Loucy (cell line): Measurements from ENCODE around the gene PIM3.

ENCODE experiments used
- H2AFZ ChIP-seq: fragments of 200-600 bp; sonication (generic); 2 replicates; pipeline ENCODE4 v1.6.0; 2016; ENCODE audit warnings: antibody characterized with exemption, mild to moderate bottlenecking, low read length, moderate library complexity
- H3F3A ChIP-seq: fragments of 200-600 bp; 2 replicates; pipeline ENCODE4 v1.6.0; 2016; ENCODE audit warnings: antibody characterized with exemption, low read depth, mild to moderate bottlenecking
- H3K27me3 ChIP-seq: fragments of 200-600 bp; sonication (generic); 2 replicates; pipeline ENCODE4 v1.6.1; 2014; ENCODE audit warnings: low read length, mild to moderate bottlenecking; ENCODE audit not compliant: insufficient read depth, poor library complexity, severe bottlenecking
- H3K36me3 ChIP-seq: fragments of 200-600 bp; sonication (generic); 2 replicates; pipeline ENCODE4 v1.6.1; 2016; ENCODE audit warnings: low read length; ENCODE audit not compliant: insufficient read depth
- H3K4me1 ChIP-seq: fragments of 200-600 bp; sonication (generic); 2 replicates; pipeline ENCODE4 v1.5.1; 2014; ENCODE audit warnings: low read length, mild to moderate bottlenecking; ENCODE audit not compliant: insufficient read depth, poor library complexity, severe bottlenecking
- H3K4me2 ChIP-seq: fragments of 200-600 bp; sonication (generic); 2 replicates; pipeline ENCODE4 v1.6.0; 2014; ENCODE audit warnings: antibody characterized with exemption, low read length, low read depth, mild to moderate bottlenecking; ENCODE audit not compliant: poor library complexity, severe bottlenecking
- H3K4me3 ChIP-seq: fragments of 200-600 bp; sonication (generic); 2 replicates; pipeline ENCODE4 v1.5.1; 2014; ENCODE audit warnings: low read length, mild to moderate bottlenecking, mixed read lengths; ENCODE audit not compliant: poor library complexity, severe bottlenecking
- H3K79me2 ChIP-seq: fragments of 200-600 bp; sonication (generic); 2 replicates; pipeline ENCODE4 v1.6.1; 2014; ENCODE audit warnings: low read length; ENCODE audit not compliant: insufficient read depth
- H3K9ac ChIP-seq: fragments of 200-600 bp; sonication (generic); 2 replicates; pipeline ENCODE4 v1.6.0; 2014; ENCODE audit warnings: mild to moderate bottlenecking, low read depth, low read length, moderate library complexity; ENCODE audit not compliant: poor library complexity, severe bottlenecking
- H3K9me2 ChIP-seq: fragments of 200-600 bp; sonication (generic); replicated peaks from 2 replicates; pipeline ENCODE4 v1.6.1; 2016; ENCODE audit warnings: low read depth, low read length, mixed read lengths
- H3K9me3 ChIP-seq: fragments of 200-600 bp; sonication (generic); 2 replicates; pipeline ENCODE4 v1.6.1; 2014; ENCODE audit warnings: mild to moderate bottlenecking, antibody characterized with exemption, low read length, low read depth; ENCODE audit not compliant: insufficient read depth
- H4K20me1 ChIP-seq: fragments of 200-600 bp; sonication (generic); 2 replicates; pipeline ENCODE4 v1.6.0; 2014; ENCODE audit warnings: antibody characterized with exemption, low read length, mild to moderate bottlenecking; ENCODE audit not compliant: insufficient read depth, poor library complexity, severe bottlenecking
- EZH2phosphoT487 ChIP-seq: fragments of 200-600 bp; IDR thresholded peaks from 2 replicates; pipeline ENCODE4 v1.6.1; 2018; ENCODE audit warnings: antibody characterized with exemption, mild to moderate bottlenecking, moderate library complexity, borderline replicate concordance
- TF ChIP-seq, protein P1 (sequence below): fragments of 200-600 bp; sonication (generic); conservative IDR thresholded peaks from 2 replicates; pipeline ENCODE4 v1.5.1; 2014; ENCODE audit warnings: mild to moderate bottlenecking, antibody characterized with exemption, low read length

PIM3 gene

DNA sequence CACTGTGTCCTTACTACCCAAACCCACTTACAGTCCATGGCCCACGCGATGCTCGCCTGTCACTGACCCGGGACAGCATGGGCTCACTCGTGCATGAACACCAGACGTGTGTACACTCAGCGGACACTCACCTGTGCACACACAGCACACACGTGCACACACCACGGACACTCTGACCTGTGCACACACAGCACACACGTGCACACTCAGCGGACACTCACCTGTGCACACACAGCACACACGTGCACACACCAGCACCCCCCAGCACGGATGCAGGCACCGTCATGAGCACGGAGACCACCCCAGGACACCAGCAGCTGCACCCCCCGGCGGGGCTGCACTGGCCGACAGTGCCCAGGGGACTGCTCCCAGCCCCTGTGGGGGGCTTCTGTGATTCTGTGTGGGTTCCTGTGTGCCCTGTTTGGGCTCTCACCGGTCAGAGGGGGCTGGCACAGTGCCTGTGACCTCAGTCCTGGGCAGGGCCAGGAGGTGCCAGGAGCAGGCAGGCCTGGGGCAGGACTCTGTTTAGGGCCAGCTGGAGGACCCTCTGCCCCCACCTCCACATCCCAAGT, 21.9 kb upstream of the PIM3 start:
- no peak overlapping the region for H3K4me2 ChIP-seq
- no peaks in the 10 kb centered on the region for H4K20me1 ChIP-seq
- TF ChIP-seq, protein P1, sequence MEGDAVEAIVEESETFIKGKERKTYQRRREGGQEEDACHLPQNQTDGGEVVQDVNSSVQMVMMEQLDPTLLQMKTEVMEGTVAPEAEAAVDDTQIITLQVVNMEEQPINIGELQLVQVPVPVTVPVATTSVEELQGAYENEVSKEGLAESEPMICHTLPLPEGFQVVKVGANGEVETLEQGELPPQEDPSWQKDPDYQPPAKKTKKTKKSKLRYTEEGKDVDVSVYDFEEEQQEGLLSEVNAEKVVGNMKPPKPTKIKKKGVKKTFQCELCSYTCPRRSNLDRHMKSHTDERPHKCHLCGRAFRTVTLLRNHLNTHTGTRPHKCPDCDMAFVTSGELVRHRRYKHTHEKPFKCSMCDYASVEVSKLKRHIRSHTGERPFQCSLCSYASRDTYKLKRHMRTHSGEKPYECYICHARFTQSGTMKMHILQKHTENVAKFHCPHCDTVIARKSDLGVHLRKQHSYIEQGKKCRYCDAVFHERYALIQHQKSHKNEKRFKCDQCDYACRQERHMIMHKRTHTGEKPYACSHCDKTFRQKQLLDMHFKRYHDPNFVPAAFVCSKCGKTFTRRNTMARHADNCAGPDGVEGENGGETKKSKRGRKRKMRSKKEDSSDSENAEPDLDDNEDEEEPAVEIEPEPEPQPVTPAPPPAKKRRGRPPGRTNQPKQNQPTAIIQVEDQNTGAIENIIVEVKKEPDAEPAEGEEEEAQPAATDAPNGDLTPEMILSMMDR = no peak
- TF ChIP-seq EZH2phosphoT487 = no peak
- no peaks in the 10 kb centered on the region for H3K9me3 ChIP-seq
- no peak overlapping the region for H3K4me3 ChIP-seq
- no peak overlapping the region for H2AFZ ChIP-seq
- H3K36me3 ChIP-seq = no peaks in the 10 kb centered on the region
- no peaks in the 10 kb centered on the region for H3K27me3 ChIP-seq
- peaks cover 29% of the 10 kb centered on the region for H3K4me1 ChIP-seq
- peaks cover 2% of the 10 kb centered on the region; the same call in 1 of the 2 replicates for H3F3A ChIP-seq
- H3K79me2 ChIP-seq = no peaks in the 10 kb centered on the region
- no peaks in the 10 kb centered on the region for H3K9me2 ChIP-seq
- H3K9ac ChIP-seq = no peak overlapping the region

DNA sequence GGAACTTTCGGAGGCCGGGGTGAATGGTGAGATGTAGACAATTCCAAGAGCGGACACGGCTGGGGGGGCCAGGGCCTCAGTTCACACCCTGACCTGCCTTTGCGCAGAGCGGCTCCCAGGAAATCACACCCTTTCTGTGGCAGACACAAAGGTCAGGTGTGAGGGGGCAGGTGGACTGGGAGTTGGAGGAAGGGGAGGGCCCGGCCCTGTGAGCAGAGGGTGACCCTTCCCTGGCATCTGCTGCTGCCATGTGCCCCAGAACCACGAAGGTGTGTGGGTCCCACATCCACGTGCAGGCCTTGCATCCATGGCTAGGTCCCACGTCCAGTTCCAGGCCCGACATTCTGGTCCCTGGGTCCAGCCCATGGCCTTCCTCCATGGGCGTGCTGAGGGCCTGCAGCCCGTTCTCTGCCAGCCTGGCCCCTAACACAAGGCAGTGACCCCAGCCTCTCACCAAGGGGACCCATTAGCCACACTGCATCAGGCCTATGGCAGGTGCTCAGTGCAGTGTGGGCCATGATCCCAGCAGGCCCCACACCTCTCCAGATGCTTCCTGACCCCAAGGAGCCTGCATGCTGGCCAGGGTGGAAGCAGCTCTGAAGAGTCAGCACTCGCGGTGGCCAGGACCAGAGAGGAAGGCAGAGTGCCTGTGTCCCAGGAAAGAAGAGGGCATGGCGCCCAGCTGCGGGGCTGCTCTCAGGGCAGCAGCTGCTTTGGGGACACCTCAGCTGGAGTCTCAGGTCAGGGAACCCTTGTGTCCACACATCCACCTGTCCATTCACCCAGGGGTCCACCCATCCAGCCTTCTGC, 18.9 kb upstream of the PIM3 start:
- no peak overlapping the region for H3K4me3 ChIP-seq
- H3K9me3 ChIP-seq = no peaks in the 10 kb centered on the region
- H3K79me2 ChIP-seq = no peaks in the 10 kb centered on the region
- H3K27me3 ChIP-seq = no peaks in the 10 kb centered on the region
- TF ChIP-seq EZH2phosphoT487 = no peak
- TF ChIP-seq, protein P1 = no peak
- H4K20me1 ChIP-seq = no peaks in the 10 kb centered on the region
- no peak overlapping the region for H3K4me2 ChIP-seq
- H3K4me1 ChIP-seq = peaks cover 17% of the 10 kb centered on the region
- H3F3A ChIP-seq = 0 out of 2 replicates have a peak, but pooled peaks cover 5% of the 10 kb centered on the region
- no peak overlapping the region for H3K9ac ChIP-seq
- H2AFZ ChIP-seq = no peak overlapping the region
- no peaks in the 10 kb centered on the region for H3K36me3 ChIP-seq
- H3K9me2 ChIP-seq = no peaks in the 10 kb centered on the region

DNA sequence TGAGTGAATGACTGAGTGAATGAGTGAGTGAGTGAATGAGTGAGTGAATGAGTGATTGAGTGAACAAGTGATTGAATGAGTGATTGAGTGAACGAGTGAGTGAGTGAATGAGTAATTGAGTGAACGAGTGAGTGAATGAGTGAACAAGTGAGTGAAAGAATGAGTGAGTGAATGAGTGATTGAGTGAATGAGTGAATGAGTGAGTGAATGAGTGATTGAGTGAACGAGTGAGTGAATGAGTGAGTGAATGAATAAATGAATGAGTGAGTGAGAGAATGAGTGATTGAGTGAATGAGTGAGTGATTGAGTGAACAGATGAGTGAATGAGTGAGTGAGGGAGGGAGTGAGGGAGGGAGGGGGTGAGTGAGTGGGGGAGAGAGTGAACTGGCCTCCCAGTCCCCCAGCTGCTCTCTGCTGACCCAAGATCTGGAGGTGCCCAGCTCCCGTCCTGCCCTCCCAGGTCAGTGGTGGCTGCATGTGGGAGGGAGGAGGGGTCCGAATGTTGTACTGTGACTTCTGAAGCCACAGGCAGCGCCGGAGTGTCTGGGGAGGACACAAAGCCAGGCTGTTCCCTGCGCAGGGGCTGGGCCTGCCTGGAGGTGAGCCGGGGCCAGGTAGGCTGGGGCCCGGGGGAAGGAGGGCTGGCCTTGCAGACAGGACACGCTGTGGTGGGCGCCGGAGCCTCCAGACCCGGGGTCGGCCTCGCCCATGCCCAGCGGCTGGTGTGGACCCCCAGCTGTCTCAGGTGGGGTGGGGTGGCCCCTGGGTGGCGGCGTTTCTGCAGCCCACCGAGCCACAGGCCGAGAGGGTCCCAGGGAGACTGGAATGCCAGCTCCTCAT, 17.8 kb upstream of the PIM3 start:
- Histone ChIP-seq H3K4me2 (no peak overlapping the region), H3K4me1 (peaks cover 6% of the 10 kb centered on the region), H4K20me1 (no peaks in the 10 kb centered on the region), H3K9ac (no peak overlapping the region), H3K9me3 (no peaks in the 10 kb centered on the region), H3K79me2 (no peaks in the 10 kb centered on the region), H3F3A (0 out of 2 replicates have a peak, but pooled peaks cover 5% of the 10 kb centered on the region), H3K4me3 (no peak overlapping the region), H3K9me2 (no peaks in the 10 kb centered on the region), H2AFZ (no peak overlapping the region), H3K27me3 (no peaks in the 10 kb centered on the region), H3K36me3 (no peaks in the 10 kb centered on the region)
- no peak for TF ChIP-seq EZH2phosphoT487
- TF ChIP-seq, protein P1 = no peak
